GM12878 (cell line): ENCODE data around the gene UBE2L5. TPM values are rescaled to one million over a fixed set of nuclear protein-coding genes. Genes with fewer than 3 reads are reported as not detected.

Experiments
- ATF7 ChIP-seq: fragments of 450-650 bp; IDR thresholded peaks from 2 replicates; pipeline ENCODE4 v1.6.1; 2016; ENCODE audit warnings: low read depth, mild to moderate bottlenecking
- CBFB ChIP-seq: IDR thresholded peaks from 2 replicates; pipeline ENCODE4 v1.6.1; 2016; ENCODE audit warnings: antibody characterized with exemption, low read depth
- EED ChIP-seq: sonication (generic); IDR thresholded peaks from 2 replicates; pipeline ENCODE4 v1.6.1; 2016; ENCODE audit warnings: antibody characterized with exemption, low read depth
- HDAC6 ChIP-seq: fragments of 200-600 bp; sonication (generic); IDR thresholded peaks from one replicate; pipeline ENCODE4 v1.8.0; 2017; ENCODE audit warnings: antibody characterized with exemption; ENCODE audit not compliant: unreplicated experiment
- KLF5 ChIP-seq: fragments of 450-650 bp; IDR thresholded peaks from 2 replicates; pipeline ENCODE4 v1.6.1; 2014; ENCODE audit warnings: mild to moderate bottlenecking; ENCODE audit not compliant: partially characterized antibody
- MTA2 ChIP-seq: fragments of 450-650 bp; IDR thresholded peaks from 2 replicates; pipeline ENCODE4 v1.6.1; 2016; ENCODE audit warnings: low read depth, mild to moderate bottlenecking, moderate library complexity
- RFX5 ChIP-seq: IDR thresholded peaks from 2 replicates; pipeline ENCODE4 v1.6.1; 2011; ENCODE audit warnings: low read depth, low read length, improper control_type of control experiment
- SIN3A ChIP-seq: IDR thresholded peaks from 2 replicates; pipeline ENCODE4 v1.6.1; 2012; ENCODE audit warnings: low read depth, low read length, improper control_type of control experiment
- SMAD5 ChIP-seq: IDR thresholded peaks from 2 replicates; pipeline ENCODE4 v1.6.1; 2016; ENCODE audit warnings: antibody characterized with exemption, low read depth
- TAF1 ChIP-seq: IDR thresholded peaks from 2 replicates; pipeline ENCODE4 v1.6.1; 2011; ENCODE audit warnings: mild to moderate bottlenecking, low read depth, low read length, borderline replicate concordance
- YY1 ChIP-seq: IDR thresholded peaks from 2 replicates; pipeline ENCODE4 v1.6.1; 2011; ENCODE audit warnings: low read depth, mild to moderate bottlenecking, low read length
- polyA plus RNA-seq, 11 experiments: library from polyadenylated mRNA; depleted of rRNA in 4 of 11; unstranded in 6 of 11; stranded (reverse) in 5 of 11; fragments of >200 nt; fragmentation: Nextera tagmentation in 4 of 11; fragmentation: Illumina TruSeq in 1 of 11; extraction: Ambion mirVana in 4 of 11; extraction: Trizol in 1 of 11; gene quantifications; 1 replicate in 1 of 11; 2 replicates in 10 of 11; pipeline versions ENCODE4 v1.2.1 to v1.2.3, GENCODE V29; 2011 to 2016; ENCODE audit warnings: inconsistent platforms in 2 of 11, missing spikeins in 2 of 11, low read depth in 1 of 11
- total RNA-seq, 4 experiments: library from RNA; depleted of rRNA in 3 of 4; stranded (reverse); fragments of >200 nt in 3 of 4; fragmentation: Illumina TruSeq in 1 of 4; extraction: Trizol in 1 of 4; gene quantifications; 2 replicates each; pipeline versions ENCODE4 v1.2.1 to v1.2.3, GENCODE V29; 2013 to 2021
- TF ChIP-seq, protein P1 (sequence below): fragments of 450-650 bp; IDR thresholded peaks from 2 replicates; pipeline ENCODE4 v1.6.1; 2017; ENCODE audit warnings: mild to moderate bottlenecking, low read depth, inconsistent platforms; ENCODE audit not compliant: poor library complexity, severe bottlenecking
- TF ChIP-seq, protein P2 (sequence below): fragments of 450-650 bp; formaldehyde crosslinking; IDR thresholded peaks from 2 replicates; pipeline ENCODE4 v1.5.0; 2022; ENCODE audit warnings: mild to moderate bottlenecking, missing genetic modification characterization
- TF ChIP-seq, protein P3 (sequence below): fragments of 450-650 bp; IDR thresholded peaks from 2 replicates; pipeline ENCODE4 v1.6.1; 2018; ENCODE audit warnings: borderline replicate concordance, mild to moderate bottlenecking; ENCODE audit not compliant: partially characterized antibody
- TF ChIP-seq, protein P4 (sequence below): IDR thresholded peaks from 2 replicates; pipeline ENCODE4 v1.6.1; 2012; ENCODE audit warnings: mild to moderate bottlenecking, low read depth, low read length

Gene UBE2L5
- total and polyA plus RNA-seq, 10 of the 15 experiments (the other 5 are each of a cell fraction or from before 2014, with no cell fraction given) = 0.03 to 1.1 (median 0.19) TPM; not detected in 2

DNA sequence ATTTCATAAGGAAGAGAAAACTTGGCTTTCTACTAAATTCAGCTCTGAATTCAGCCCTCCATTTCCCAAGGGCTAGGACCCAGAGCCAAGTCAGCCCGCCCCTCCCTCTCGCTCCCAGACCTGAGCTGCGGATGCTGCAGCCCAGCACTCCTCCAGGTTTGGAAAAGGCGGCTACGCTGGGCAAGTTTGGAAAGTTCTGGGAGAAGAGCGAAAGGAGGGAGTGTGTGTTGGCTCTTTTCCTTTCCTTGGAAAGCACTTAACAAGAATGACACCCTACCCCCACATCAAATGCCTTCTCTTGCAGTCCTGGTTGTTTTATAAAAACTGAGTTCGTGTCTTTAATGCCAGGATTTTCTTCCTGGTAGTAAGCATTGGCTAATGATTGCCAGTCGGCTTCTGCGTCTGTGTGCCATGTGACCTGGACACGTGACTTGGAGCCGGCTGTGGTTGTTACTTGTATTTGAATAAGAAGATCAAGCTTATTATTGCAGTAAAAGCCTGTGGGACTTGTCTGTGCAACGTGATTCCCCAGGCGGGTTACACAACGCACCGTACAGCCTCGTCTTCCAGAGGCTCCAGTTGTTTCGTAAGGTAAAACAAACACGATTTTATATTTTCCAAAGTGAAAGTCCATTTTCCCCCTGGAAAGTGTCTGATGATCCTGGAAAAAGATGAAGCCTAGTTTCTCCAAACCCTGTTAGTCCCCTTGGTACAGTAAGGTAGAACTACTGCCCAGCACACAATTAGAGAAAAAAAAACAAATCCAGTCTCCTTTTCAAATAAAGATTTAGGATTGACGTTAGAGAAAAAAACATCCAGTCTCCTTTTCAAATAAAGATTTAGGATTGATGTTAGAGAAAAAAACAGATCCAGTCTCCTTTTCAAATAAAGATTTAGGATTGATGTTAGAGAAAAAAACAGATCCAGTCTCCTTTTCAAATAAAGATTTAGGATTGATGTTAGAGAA lies 26.8 kb upstream of the UBE2L5 start (continued):
- TF ChIP-seq CBFB (no peak), KLF5 (no peak), EED (no peak), TAF1 (peak; percentile 54; the same call in 1 of the 2 replicates), SIN3A (no peak), YY1 (no peak; the same call in 1 of the 2 replicates), RFX5 (peak; percentile 36; the same call in 1 of the 2 replicates), SMAD5 (no peak), ATF7 (no peak), MTA2 (0 out of 2 replicates have a peak, but pooled peaks have one; percentile 21), HDAC6 (no peak)
- TF ChIP-seq, protein P1, sequence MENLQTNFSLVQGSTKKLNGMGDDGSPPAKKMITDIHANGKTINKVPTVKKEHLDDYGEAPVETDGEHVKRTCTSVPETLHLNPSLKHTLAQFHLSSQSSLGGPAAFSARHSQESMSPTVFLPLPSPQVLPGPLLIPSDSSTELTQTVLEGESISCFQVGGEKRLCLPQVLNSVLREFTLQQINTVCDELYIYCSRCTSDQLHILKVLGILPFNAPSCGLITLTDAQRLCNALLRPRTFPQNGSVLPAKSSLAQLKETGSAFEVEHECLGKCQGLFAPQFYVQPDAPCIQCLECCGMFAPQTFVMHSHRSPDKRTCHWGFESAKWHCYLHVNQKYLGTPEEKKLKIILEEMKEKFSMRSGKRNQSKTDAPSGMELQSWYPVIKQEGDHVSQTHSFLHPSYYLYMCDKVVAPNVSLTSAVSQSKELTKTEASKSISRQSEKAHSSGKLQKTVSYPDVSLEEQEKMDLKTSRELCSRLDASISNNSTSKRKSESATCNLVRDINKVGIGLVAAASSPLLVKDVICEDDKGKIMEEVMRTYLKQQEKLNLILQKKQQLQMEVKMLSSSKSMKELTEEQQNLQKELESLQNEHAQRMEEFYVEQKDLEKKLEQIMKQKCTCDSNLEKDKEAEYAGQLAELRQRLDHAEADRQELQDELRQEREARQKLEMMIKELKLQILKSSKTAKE = no peak
- TF ChIP-seq, protein P2, sequence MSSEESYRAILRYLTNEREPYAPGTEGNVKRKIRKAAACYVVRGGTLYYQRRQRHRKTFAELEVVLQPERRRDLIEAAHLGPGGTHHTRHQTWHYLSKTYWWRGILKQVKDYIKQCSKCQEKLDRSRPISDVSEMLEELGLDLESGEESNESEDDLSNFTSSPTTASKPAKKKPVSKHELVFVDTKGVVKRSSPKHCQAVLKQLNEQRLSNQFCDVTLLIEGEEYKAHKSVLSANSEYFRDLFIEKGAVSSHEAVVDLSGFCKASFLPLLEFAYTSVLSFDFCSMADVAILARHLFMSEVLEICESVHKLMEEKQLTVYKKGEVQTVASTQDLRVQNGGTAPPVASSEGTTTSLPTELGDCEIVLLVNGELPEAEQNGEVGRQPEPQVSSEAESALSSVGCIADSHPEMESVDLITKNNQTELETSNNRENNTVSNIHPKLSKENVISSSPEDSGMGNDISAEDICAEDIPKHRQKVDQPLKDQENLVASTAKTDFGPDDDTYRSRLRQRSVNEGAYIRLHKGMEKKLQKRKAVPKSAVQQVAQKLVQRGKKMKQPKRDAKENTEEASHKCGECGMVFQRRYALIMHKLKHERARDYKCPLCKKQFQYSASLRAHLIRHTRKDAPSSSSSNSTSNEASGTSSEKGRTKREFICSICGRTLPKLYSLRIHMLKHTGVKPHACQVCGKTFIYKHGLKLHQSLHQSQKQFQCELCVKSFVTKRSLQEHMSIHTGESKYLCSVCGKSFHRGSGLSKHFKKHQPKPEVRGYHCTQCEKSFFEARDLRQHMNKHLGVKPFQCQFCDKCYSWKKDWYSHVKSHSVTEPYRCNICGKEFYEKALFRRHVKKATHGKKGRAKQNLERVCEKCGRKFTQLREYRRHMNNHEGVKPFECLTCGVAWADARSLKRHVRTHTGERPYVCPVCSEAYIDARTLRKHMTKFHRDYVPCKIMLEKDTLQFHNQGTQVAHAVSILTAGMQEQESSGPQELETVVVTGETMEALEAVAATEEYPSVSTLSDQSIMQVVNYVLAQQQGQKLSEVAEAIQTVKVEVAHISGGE = no peak
- TF ChIP-seq, protein P3, sequence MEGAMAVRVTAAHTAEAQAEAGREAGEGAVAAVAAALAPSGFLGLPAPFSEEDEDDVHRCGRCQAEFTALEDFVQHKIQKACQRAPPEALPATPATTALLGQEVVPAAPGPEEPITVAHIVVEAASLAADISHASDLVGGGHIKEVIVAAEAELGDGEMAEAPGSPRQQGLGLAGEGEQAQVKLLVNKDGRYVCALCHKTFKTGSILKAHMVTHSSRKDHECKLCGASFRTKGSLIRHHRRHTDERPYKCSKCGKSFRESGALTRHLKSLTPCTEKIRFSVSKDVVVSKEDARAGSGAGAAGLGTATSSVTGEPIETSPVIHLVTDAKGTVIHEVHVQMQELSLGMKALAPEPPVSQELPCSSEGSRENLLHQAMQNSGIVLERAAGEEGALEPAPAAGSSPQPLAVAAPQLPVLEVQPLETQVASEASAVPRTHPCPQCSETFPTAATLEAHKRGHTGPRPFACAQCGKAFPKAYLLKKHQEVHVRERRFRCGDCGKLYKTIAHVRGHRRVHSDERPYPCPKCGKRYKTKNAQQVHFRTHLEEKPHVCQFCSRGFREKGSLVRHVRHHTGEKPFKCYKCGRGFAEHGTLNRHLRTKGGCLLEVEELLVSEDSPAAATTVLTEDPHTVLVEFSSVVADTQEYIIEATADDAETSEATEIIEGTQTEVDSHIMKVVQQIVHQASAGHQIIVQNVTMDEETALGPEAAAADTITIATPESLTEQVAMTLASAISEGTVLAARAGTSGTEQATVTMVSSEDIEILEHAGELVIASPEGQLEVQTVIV = no peak
- TF ChIP-seq, protein P4, sequence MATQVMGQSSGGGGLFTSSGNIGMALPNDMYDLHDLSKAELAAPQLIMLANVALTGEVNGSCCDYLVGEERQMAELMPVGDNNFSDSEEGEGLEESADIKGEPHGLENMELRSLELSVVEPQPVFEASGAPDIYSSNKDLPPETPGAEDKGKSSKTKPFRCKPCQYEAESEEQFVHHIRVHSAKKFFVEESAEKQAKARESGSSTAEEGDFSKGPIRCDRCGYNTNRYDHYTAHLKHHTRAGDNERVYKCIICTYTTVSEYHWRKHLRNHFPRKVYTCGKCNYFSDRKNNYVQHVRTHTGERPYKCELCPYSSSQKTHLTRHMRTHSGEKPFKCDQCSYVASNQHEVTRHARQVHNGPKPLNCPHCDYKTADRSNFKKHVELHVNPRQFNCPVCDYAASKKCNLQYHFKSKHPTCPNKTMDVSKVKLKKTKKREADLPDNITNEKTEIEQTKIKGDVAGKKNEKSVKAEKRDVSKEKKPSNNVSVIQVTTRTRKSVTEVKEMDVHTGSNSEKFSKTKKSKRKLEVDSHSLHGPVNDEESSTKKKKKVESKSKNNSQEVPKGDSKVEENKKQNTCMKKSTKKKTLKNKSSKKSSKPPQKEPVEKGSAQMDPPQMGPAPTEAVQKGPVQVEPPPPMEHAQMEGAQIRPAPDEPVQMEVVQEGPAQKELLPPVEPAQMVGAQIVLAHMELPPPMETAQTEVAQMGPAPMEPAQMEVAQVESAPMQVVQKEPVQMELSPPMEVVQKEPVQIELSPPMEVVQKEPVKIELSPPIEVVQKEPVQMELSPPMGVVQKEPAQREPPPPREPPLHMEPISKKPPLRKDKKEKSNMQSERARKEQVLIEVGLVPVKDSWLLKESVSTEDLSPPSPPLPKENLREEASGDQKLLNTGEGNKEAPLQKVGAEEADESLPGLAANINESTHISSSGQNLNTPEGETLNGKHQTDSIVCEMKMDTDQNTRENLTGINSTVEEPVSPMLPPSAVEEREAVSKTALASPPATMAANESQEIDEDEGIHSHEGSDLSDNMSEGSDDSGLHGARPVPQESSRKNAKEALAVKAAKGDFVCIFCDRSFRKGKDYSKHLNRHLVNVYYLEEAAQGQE = no peak
